Measurements from ENCODE around the gene SCAANT1.

GRCh38 chr3:63932509-63933212 lies 20.5 kb upstream of the SCAANT1 start:
- TF ChIP-seq CTCF (IDR thresholded peaks at IDR 0.05), result no peak
- TF ChIP-seq POLR2A (IDR thresholded peaks at IDR 0.05), result no peak
